ENCODE measurements around the gene RNF167.
"Not testable (repeated sequence)": the region's sequence is repeated elsewhere in the genome, so short reads cannot be mapped to it uniquely, and the experiment has no call there.

The RNF167 gene

DNA sequence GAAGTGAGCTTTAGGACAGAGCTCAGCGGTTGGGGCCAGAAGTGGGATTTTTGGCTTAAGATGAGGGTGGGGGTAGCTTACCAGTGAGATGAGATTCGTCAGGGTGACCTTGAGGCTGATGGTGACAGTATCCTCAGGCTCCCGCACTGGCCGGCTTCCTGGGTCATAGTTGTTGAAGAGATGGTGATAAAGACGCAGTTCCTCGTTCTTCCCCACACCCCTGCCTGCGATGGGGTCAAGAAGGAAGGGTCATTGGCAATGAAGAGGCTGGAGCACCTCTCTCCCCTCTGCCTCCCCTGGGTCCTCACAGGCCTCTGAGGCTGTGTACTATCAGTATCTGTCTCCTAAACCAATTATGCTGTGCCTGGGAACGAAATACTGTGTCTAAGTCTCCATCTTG lies 37.5 kb upstream of the RNF167 start:
- DNase-seq (ENCODE audit: low spot score) = no peak

DNA sequence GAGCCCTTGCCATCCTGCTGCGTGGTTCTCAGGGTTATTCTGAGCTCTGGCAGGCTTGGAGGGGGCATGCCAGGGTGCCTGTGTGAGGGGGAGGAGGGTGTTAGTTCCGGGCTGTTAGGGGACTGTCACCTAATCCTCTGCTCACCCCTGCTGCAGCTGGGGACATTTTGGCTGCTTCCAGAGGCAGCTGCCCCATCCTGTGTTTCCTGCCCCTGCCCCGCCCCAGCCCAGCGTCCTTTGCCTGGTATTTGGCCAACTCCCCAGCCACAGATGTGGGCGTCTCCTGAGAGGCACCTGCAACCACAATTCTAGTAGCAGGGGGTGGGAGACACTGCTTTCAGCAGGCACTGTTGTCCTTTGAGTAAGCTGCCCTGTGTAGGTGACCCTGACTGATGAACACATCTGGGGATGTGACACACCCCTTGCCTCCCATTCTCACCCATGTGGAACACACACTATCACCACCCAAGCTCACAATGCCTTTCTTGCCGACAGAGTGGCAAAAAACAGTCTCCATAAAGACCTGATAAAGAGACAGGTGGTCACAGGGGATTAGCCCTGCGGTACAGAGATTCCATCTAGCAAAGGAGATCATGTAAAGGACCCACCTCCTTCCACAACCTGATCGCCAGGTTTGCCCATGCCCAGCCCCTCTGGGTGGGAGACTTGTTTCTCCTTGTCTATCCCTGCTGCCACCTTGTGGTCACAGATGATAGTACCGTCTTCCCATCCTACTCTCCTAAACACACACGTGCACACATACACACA lies 36.8 kb upstream of the RNF167 start, which contains the start of gene CHRNE:
Gene CHRNE (minus strand): TSS at position 48 of the 768 bp plus-strand sequence. CDS start 35 bp downstream, at position 13.
- DNase-seq (ENCODE audit: low spot score) = peak; percentile 71

DNA sequence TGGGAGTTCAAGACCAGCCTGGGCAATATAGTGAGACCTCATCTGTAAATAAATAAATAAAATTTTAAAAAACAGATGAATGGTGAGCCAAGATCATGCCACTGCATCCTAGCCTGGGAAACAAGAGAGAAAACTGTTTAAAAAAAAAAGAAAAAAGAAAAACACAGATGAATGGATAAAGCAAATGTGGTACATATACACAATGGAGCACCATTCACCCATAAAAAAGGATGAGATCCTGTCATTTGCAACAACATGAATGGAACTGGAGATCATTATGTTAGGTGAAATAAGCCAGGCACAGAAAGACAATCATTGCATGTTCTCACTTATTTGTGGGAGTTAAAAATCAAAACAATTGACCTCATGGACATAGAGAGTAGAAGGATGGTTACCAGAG lies 33.4 kb upstream of the RNF167 start:
- not testable (repeated sequence) for DNase-seq (ENCODE audit: low spot score)

DNA sequence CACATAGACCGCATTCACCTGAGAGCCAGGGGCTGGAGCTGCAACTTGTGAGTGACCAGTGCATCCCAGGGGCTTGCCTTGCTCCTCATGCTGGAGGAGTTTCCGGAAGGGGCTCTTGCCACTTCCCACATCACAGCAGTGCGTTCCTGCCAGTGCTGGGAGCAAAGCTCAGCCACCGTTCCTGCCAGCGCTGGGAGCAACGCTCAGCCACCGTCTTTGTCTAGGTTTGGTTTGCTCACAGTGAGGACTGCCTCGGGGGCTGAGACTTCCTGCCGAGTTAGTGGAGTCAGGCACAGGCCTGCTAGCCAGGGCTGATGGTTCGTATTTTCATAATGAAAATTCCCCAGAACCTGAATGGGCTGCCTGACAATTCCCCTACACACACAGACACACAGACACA lies 31.8 kb upstream of the RNF167 start:
- no peak for DNase-seq (ENCODE audit: low spot score)

DNA sequence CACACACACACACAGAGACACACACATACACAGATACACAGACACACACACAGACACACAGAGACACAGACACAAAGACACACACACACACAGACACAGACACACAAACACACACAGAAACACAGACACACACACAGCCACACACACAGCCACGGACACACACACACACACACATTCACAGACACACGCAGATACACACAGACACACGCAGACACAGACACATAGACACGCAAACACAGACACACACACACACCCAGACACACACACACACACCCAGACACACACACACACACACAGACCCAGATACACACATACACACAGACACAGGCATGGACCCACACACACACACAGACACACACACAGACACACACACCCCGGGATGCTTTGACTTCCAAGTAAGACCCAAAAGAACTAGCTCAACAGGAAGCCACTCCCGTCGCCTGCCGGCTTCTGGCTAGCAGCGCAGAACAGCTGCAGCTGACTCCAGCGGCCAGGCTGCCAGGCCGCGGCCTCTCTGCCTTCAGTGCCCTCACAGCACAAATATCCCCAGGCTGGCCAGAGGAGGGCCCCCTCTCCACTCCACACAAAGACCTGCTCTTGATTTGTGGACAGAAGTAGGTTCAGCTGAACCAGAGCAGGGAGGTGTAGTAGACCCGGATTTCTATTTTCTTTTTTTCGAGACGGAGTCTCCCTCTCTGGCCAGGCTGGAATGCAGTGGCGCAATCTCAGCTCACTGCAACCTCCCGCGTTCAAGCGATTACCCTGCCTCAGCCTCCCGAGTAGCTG lies 31.2 kb upstream of the RNF167 start:
- DNase-seq (ENCODE audit: low spot score) = peak; percentile 95

DNA sequence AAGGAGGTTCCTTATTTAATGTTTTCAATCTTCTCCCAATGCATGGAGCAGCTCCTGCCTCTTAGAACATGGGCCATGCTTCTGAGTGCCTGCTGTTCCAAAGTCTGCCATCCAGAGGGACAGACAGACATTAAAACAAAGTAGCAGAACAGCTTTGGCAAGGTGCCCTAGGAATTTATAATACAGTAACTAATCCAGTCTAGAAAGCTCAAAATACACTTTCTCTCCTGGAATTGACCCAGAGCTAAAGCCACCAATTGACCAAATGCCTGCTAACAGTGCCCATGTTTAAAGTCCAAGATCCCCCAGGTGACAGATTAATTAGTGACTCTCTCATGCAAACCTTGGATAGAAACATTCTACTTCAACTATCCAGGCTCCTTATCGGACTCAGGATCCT lies 26.1 kb upstream of the RNF167 start:
- DNase-seq (ENCODE audit: low spot score) = no peak

DNA sequence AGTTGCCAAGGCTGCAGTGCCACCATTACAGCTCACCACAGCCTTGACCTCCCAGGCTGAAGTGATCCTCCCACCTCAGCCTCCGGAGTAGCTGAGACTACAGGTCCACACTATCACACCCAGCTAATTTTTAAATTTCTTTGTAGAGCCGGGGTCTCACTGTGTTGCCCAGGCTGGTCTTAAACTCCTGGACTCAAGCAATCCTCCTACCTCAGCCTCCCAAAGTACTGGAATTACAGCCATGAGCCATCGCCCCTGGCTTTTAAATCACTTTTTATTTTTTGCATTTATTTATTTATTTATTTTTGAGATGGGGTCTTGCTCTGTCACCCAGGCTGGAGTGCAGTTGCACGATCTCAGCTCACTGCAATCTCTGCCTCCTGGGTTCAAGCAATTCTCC lies 25.5 kb upstream of the RNF167 start:
- not testable (repeated sequence) for DNase-seq (ENCODE audit: low spot score)

DNA sequence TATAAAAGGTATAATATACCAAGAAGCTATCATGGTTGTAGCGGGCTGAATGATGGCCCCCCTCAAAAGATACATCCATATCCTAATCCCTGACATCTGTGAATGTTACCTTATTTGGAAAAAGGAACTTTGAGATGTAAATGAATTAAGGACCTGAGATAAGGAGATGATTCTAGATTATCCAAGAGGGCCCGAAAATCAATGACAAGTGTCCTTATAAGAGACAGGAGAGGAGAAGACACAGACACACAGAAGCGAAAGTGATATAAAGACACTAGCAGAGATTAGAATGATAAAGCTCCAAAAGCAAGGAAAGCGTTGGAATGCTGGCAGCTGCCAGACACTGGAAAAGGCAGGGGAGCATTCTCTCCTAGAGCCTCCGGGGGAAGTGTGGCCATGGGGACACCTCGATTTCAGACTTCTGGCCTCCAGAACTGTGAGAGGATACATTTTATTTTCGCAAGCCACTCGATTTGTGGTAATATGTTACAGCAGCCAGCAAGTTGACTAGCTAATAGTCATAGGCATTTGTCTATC lies 20.5 kb upstream of the RNF167 start:
- DNase-seq (ENCODE audit: low spot score) = no peak

DNA sequence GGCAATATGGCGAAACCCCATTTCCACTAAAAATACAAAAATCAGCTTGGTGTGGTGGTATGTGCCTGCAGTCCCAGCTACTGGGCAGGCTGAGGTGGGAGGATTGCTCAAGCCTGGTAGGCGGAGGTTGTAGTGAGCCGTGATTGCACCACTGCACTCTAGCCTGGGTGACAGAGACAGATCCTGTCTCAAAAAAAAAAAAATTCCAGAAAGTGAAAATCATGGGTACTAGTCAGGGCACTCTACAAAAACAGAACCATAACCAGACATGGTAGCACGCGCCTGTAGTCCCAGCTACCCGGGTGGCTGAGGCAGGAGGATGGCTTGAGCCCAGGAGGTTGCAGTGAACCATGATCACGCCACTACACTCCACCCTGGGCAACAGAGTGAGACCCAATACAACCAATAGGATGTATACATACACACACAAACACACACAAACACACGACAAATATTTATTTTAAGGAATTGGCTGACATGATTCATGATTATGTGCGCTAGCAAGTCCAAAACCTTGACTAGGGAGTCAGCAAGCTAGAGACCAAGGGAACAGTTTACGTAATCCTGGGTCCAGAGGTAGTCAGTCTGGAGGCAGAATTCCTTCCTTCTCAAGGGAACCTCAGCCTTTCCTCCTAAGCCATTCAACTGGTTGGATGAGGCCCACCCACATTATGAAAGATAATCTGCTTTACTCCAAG lies 19.6 kb upstream of the RNF167 start:
- DNase-seq (ENCODE audit: low spot score) = no peak

DNA sequence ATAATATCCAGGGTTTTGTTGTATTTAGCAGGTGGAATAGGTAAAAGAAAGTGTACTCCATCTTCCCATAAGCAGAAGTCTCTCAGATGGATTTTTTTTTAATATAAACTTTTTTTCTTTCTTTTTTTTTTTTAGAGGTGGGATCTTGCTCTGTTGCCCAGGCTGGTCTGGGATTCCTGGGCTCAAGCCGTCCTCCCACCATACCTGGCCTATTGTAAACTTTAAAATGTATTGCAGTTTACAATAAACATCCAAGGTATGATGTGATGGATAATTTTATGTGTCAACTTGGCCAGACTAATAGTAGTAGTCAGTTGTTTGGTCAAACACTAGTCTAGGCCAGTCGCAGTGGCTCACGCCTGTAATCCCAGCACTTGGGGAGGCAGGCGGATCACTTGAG lies 18.7 kb upstream of the RNF167 start:
- no peak for DNase-seq (ENCODE audit: low spot score)

DNA sequence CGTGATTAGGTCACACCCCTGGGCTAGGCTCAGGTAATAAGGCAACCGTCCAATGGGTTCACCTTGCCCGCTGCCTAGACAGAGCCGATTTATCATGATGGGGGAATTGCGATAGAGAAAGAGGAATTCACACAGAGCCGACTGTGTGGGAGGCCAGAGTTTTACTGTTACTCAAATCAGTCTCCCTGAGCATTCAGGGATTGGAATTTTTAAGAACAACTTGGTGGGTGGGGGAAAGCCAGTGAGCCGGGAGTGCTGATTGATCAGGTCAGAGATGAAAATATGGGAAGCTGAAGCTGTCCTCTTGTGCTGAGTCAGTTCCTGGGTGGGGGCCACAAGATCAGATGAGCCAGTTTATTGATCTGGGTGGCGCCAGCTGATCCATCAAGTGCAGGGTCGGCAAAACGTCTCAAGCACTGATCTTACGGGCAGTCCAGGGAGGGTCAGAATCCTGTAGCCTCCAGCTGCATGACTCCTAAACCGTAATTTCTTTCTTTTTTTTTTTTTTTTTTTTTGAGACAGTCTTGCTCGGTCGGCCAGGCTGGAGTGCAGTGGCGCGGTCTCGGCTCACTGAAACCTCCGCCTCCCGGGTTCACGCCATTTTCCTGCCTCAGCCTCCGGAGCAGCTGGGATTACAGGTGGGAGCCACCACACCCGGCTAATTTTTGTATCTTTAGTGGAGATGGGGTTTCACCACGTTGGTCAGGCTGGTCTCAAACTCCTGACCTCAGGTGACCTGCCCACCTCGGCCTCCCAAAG lies 13.3 kb upstream of the RNF167 start:
- DNase-seq (ENCODE audit: low spot score) = not testable (repeated sequence)

DNA sequence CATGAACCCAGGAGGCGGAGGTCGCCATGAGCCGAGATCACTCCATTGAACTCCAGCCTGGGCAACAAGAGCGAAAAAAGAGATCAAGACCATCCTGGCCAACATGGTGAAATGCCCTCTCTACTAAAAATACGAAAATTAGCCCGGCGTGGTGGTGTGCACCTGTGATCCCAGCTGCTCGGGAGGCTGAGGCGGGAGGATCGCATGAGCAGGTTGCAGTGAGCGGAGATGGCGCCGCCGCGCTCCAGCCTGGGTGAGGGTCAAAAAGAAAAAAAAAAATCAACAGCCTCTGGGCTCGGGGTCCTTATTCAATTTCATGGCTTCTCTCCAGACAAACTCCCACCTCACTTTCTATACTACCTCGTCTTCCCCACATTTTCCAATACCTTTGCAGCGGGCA lies 11.2 kb upstream of the RNF167 start:
- DNase-seq (ENCODE audit: low spot score) = no peak

DNA sequence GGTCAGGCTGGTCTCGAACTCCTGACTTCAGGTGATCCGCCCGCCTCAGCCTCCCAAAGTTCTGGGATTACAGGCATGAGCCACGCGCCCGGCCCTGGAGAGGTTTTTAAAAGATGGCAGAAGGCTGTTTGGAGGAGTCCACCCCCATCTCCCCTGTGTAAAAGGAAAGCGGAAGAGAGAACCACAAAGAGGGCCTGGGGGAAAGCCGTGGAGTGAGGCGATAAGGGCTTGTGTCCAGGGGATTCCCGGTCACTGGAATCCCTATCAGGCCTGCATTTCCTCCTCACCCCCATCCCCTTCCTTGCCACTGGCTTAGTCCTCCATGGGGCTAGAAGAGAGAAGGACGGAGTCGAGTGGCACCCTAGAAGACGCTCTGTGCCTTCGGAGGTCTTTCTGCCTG lies 8.1 kb upstream of the RNF167 start, which contains the start of gene GP1BA:
Gene GP1BA (plus strand): TSS at position 315 of the 400 bp plus-strand sequence. CDS start 328 bp downstream, outside the sequence.
- no peak for DNase-seq (ENCODE audit: low spot score)

DNA sequence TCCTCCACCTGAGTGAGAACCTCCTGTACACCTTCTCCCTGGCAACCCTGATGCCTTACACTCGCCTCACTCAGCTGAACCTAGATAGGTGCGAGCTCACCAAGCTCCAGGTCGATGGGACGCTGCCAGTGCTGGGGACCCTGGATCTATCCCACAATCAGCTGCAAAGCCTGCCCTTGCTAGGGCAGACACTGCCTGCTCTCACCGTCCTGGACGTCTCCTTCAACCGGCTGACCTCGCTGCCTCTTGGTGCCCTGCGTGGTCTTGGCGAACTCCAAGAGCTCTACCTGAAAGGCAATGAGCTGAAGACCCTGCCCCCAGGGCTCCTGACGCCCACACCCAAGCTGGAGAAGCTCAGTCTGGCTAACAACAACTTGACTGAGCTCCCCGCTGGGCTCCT lies 7.3 kb upstream of the RNF167 start:
- no peak for DNase-seq (ENCODE audit: low spot score)

DNA sequence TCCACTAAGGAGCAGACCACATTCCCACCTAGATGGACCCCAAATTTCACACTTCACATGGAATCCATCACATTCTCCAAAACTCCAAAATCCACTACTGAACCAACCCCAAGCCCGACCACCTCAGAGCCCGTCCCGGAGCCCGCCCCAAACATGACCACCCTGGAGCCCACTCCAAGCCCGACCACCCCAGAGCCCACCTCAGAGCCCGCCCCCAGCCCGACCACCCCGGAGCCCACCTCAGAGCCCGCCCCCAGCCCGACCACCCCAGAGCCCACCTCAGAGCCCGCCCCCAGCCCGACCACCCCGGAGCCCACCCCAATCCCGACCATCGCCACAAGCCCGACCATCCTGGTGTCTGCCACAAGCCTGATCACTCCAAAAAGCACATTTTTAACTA lies 6.4 kb upstream of the RNF167 start:
- DNase-seq (ENCODE audit: low spot score) = no peak

DNA sequence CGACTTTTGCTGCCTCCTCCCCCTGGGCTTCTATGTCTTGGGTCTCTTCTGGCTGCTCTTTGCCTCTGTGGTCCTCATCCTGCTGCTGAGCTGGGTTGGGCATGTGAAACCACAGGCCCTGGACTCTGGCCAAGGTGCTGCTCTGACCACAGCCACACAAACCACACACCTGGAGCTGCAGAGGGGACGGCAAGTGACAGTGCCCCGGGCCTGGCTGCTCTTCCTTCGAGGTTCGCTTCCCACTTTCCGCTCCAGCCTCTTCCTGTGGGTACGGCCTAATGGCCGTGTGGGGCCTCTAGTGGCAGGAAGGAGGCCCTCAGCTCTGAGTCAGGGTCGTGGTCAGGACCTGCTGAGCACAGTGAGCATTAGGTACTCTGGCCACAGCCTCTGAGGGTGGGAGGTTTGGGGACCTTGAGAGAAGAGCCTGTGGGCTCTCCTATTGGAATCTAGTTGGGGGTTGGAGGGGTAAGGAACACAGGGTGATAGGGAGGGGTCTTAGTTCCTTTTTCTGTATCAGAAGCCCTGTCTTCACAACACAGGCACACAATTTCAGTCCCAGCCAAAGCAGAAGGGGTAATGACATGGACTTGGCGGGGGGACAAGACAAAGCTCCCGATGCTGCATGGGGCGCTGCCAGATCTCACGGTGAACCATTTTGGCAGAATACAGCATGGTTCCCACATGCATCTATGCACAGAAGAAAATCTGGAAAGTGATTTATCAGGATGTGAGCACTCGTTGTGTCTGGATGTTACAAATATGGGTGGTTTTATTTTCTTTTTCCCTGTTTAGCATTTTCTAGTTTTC lies 5.7 kb upstream of the RNF167 start:
- peak; percentile 60 for DNase-seq (ENCODE audit: low spot score)

DNA sequence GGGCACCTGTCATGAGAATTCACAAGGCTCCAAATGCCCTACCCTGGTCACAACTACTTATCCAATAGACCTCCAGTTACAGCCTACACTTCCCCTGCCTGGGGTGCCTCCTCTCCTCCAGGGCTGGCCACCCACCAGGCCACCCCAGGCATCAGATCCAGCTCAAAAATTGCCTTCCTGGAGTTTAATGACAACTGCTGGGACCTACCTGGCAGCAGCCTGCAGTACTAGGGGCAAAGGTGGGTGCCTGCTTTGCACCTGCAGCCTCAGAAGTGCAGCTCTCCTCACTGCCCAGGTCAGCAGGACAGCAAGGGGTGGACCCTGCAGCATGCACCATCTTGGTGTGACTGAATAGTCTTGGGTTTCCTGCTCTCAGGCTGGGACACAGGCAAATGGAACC lies 4.4 kb upstream of the RNF167 start:
- no peak for DNase-seq (ENCODE audit: low spot score)

DNA sequence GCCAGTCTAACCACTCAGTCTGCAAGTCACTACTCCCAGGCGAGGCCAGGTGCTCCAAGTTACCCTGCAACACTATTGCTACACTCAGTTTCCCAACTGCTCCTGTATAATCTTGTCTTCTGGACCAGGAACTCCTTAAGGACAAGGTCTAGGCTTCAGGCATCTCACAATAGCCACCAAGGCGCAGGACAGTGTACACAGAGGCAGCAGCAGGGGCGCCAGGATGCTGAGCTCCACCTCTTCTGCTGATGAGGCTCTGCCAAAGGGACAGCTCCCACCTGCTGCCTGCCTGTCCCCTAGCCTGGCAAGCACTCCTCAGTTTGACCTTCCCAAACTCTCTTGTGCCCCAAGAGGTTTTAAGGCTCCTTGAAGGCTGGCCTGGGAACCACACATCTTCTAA lies 3.6 kb upstream of the RNF167 start:
- no peak for DNase-seq (ENCODE audit: low spot score)

DNA sequence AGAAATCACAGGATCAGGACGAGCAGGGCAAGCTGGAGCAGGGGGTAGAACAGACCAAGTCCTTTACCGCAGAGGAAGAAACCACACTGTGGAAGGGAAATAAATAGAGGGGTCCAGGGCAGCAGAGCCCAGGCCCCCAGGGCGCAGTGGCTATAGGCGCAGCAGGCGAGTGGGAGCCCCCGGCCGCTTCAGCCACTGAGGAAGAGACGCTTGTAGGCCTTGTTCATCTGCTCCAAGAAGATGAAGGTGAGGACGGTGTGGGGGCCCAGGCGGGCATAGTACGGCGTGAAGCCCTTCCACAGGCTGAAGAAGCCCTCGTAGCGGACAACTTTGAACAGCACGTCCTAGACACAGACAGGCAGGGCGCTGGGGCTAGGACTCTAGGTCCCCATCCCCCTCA lies 2.5 kb upstream of the RNF167 start:
- no peak for DNase-seq (ENCODE audit: low spot score)

DNA sequence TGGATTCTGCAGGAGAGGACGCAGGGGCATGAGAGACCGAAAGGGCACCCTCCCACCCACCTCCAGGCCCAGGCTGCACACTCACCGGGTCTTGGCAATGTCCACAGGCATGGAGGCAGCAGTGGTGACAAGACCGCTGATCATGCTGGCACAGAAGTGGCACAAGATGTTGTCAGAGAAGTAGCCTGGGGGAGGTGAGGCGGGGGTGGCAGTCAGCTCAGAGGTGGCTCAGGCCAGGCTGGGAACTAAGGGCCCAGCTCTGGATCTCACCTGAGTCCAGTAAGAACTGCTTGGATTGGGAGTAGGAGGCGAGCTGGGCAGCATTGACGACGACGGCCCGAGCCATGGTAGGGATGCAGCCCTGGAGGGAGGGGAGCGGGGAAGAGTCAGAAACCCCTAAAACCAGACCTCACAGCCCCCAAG lies 2.0 kb upstream of the RNF167 start:
- no peak for DNase-seq (ENCODE audit: low spot score)
